Hematopoietic multipotent progenitor cell treated with erythropoietin and hydrocortisone succinate and interleukin-3 and kit ligand, for 6 days (in vitro differentiated cells): ENCODE data around the gene VPS8.
"Not testable (repeated sequence)": the region's sequence is repeated elsewhere in the genome, so short reads cannot be mapped to it uniquely, and the experiment has no call there.

Experiments
- DNase-seq: peaks from one replicate; pipeline ENCODE4 v3.0.0-alpha.2; 2015

The VPS8 gene

GRCh38 chr3:184873141-184873540, 61.2 kb downstream of the VPS8 start:
- DNase-seq, result no peak

GRCh38 chr3:184874709-184875644, 63.0 kb downstream of the VPS8 start:
- DNase-seq, result peak; percentile 72

GRCh38 chr3:184880276-184881019, 68.5 kb downstream of the VPS8 start:
- no peak for DNase-seq

- DNase-seq, result no peak
Measured at GRCh38 chr3:184884359-184885017, 72.5 kb downstream of the VPS8 start.

- no peak for DNase-seq
Measured at GRCh38 chr3:184885112-184885511, 73.1 kb downstream of the VPS8 start.

- peak; percentile 7 for DNase-seq
Measured at GRCh38 chr3:184887574-184887973, 75.6 kb downstream of the VPS8 start.

- no peak for DNase-seq
Measured at GRCh38 chr3:184889312-184889904, 77.4 kb downstream of the VPS8 start.

- DNase-seq, result no peak
Measured at GRCh38 chr3:184894051-184894450, 82.1 kb downstream of the VPS8 start.

- DNase-seq, result no peak
Measured at GRCh38 chr3:184895350-184895749, 83.4 kb downstream of the VPS8 start.

GRCh38 chr3:184896336-184896735, 84.4 kb downstream of the VPS8 start:
- DNase-seq, result no peak

GRCh38 chr3:184899953-184900595, 88.1 kb downstream of the VPS8 start:
- no peak for DNase-seq

GRCh38 chr3:184907031-184907430, 95.1 kb downstream of the VPS8 start:
- DNase-seq, result not testable (repeated sequence)

- no peak for DNase-seq
Measured at GRCh38 chr3:184907681-184908649, 96.0 kb downstream of the VPS8 start.

- DNase-seq, result no peak
Measured at GRCh38 chr3:184908859-184909258, 96.9 kb downstream of the VPS8 start.

- DNase-seq, result no peak
Measured at GRCh38 chr3:184910664-184911063, 98.7 kb downstream of the VPS8 start.

- peak; percentile 27 for DNase-seq
Measured at GRCh38 chr3:184911570-184911969, 99.6 kb downstream of the VPS8 start.

- DNase-seq, result no peak
Measured at GRCh38 chr3:184912163-184912562, 100.2 kb downstream of the VPS8 start.

- no peak for DNase-seq
Measured at GRCh38 chr3:184914628-184915027, 102.7 kb downstream of the VPS8 start.

GRCh38 chr3:184918750-184919149, 106.8 kb downstream of the VPS8 start:
- no peak for DNase-seq

GRCh38 chr3:184919651-184920050, 107.7 kb downstream of the VPS8 start:
- no peak for DNase-seq

GRCh38 chr3:184924547-184924946, 112.6 kb downstream of the VPS8 start:
- DNase-seq, result no peak
